ENCODE measurements around the gene TAF11L4.

DNA sequence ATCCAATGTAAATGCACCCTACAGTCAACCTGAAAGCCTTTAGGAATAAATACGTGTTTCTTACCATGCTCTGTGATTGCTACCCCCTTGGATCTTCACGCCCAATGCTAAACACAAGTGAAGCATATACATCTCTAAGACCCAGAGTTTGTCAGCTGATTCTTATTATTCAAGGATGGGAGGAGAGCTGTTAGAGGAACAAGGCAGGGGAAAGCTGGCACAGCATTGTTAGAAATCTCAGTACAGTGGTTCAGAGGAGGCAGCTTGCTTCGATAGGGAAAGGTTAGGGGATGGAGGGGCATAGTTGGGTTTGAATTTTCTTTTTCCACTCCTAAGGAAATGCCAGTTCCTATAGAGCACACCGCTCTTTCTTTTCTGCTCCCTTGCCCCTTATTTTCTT lies 40.2 kb upstream of the TAF11L4 start:
- TF ChIP-seq, protein P1, sequence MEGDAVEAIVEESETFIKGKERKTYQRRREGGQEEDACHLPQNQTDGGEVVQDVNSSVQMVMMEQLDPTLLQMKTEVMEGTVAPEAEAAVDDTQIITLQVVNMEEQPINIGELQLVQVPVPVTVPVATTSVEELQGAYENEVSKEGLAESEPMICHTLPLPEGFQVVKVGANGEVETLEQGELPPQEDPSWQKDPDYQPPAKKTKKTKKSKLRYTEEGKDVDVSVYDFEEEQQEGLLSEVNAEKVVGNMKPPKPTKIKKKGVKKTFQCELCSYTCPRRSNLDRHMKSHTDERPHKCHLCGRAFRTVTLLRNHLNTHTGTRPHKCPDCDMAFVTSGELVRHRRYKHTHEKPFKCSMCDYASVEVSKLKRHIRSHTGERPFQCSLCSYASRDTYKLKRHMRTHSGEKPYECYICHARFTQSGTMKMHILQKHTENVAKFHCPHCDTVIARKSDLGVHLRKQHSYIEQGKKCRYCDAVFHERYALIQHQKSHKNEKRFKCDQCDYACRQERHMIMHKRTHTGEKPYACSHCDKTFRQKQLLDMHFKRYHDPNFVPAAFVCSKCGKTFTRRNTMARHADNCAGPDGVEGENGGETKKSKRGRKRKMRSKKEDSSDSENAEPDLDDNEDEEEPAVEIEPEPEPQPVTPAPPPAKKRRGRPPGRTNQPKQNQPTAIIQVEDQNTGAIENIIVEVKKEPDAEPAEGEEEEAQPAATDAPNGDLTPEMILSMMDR (conservative IDR thresholded peaks at IDR 0.05; ENCODE audit: low read depth, low read length) = no peak
- TF ChIP-seq BHLHE40 (IDR thresholded peaks at IDR 0.05; ENCODE audit: low read depth, low read length) = no peak
- no peak for TF ChIP-seq POLR2A (IDR thresholded peaks at IDR 0.05; ENCODE audit: low read depth, low read length)
- no peak for TF ChIP-seq CEBPB (IDR thresholded peaks at IDR 0.05; ENCODE audit: low read depth, low read length)
- no peak for TF ChIP-seq RFX5 (IDR thresholded peaks at IDR 0.05; ENCODE audit: low read depth, low read length)
- TF ChIP-seq, protein P2, sequence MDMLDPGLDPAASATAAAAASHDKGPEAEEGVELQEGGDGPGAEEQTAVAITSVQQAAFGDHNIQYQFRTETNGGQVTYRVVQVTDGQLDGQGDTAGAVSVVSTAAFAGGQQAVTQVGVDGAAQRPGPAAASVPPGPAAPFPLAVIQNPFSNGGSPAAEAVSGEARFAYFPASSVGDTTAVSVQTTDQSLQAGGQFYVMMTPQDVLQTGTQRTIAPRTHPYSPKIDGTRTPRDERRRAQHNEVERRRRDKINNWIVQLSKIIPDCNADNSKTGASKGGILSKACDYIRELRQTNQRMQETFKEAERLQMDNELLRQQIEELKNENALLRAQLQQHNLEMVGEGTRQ (IDR thresholded peaks at IDR 0.05; ENCODE audit: low read depth, low read length) = no peak
- TF ChIP-seq SMC3 (IDR thresholded peaks at IDR 0.05; ENCODE audit: low read depth, low read length) = no peak
- TF ChIP-seq, protein P3, sequence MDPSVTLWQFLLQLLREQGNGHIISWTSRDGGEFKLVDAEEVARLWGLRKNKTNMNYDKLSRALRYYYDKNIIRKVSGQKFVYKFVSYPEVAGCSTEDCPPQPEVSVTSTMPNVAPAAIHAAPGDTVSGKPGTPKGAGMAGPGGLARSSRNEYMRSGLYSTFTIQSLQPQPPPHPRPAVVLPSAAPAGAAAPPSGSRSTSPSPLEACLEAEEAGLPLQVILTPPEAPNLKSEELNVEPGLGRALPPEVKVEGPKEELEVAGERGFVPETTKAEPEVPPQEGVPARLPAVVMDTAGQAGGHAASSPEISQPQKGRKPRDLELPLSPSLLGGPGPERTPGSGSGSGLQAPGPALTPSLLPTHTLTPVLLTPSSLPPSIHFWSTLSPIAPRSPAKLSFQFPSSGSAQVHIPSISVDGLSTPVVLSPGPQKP (IDR thresholded peaks at IDR 0.05; ENCODE audit: borderline replicate concordance, low read depth, low read length) = no peak
- no peak for TF ChIP-seq NFE2L2 (IDR thresholded peaks at IDR 0.05; ENCODE audit: low read depth, low read length)
- no peak for TF ChIP-seq FOS (IDR thresholded peaks at IDR 0.05; ENCODE audit: low read depth, low read length)
- no peak for TF ChIP-seq RAD21 (IDR thresholded peaks at IDR 0.05; ENCODE audit: low read length)
- TF ChIP-seq MXI1 (IDR thresholded peaks at IDR 0.05; ENCODE audit: borderline replicate concordance, low read depth, low read length) = no peak
- no peak for TF ChIP-seq MAFK (IDR thresholded peaks at IDR 0.05; ENCODE audit: low read depth, low read length)
- no peak for TF ChIP-seq MAZ (IDR thresholded peaks at IDR 0.05; ENCODE audit: borderline replicate concordance, low read depth, low read length)
